Transverse colon (tissue), 4 donors: ENCODE data around the gene CFAP221. TPM values are rescaled to one million over a fixed set of nuclear protein-coding genes. Genes with fewer than 3 reads are reported as not detected.

Source experiments
- DNase-seq: peaks from one replicate; pipeline ENCODE4 v3.0.0-alpha.2; 2019
- H3K27ac ChIP-seq, 4 donors: fragments of 200-600 bp; sonication (generic); 2 replicates each; pipeline ENCODE4 v1.5.1; 2016 to 2018; ENCODE audit warnings: inconsistent platforms in 4 of 4
- H3K27me3 ChIP-seq: fragments of 200-600 bp; sonication (generic); 2 replicates; pipeline ENCODE4 v1.5.1; 2017; ENCODE audit warnings: inconsistent platforms
- H3K36me3 ChIP-seq, 4 donors: fragments of 200-600 bp; sonication (generic); 2 replicates each; pipeline ENCODE4 v1.5.1; 2017 to 2019; ENCODE audit warnings: inconsistent platforms in 4 of 4
- H3K4me1 ChIP-seq, 4 donors: fragments of 200-600 bp; sonication (generic); 2 replicates each; pipeline ENCODE4 v1.5.1; 2017 to 2020; ENCODE audit warnings: inconsistent platforms in 4 of 4
- H3K4me3 ChIP-seq, 4 donors: fragments of 200-600 bp; sonication (generic); 1 replicate in 1 of 4; 2 replicates in 3 of 4; pipeline versions ENCODE4 v1.5.1 to v1.6.1; 2017 to 2019; ENCODE audit warnings: inconsistent platforms in 4 of 4
- H3K9me3 ChIP-seq, 2 donors: fragments of 200-600 bp; sonication (generic); 2 replicates each; pipeline ENCODE4 v1.5.1; 2017 to 2019; ENCODE audit warnings: inconsistent platforms in 2 of 2
- EP300 ChIP-seq: sonication (generic); formaldehyde crosslinking; IDR thresholded peaks from one replicate; pipeline ENCODE4 v1.6.1; 2017; ENCODE audit warnings: antibody characterized with exemption, low read depth
- POLR2A ChIP-seq: fragments of 450-650 bp; IDR thresholded peaks from one replicate; pipeline ENCODE4 v1.6.1; 2016; ENCODE audit warnings: antibody characterized with exemption, mild to moderate bottlenecking, moderate library complexity
- POLR2AphosphoS5 ChIP-seq, 3 donors: sonication (generic); formaldehyde crosslinking; IDR thresholded peaks; one replicate each; pipeline ENCODE4 v1.6.1; 2016; ENCODE audit warnings: antibody characterized with exemption in 3 of 3
- WGBS, 2 donors: methylation state at CpG; one replicate each; pipeline ENCODE4 v1.1.5; 2018; ENCODE audit warnings: low coverage in 1 of 2; 5-methylcytosine and 5-hydroxymethylcytosine counted together
- in situ Hi-C, 4 donors: fragments of 200-750 bp; cut with MboI; loops; one replicate each; pipeline versions ENCODE4 v1.15.0 to v1.15.1; 2017; ENCODE audit warnings: low sequenced_read_pairs in 3 of 4, low pct_ligation_motif_present in 1 of 4, low pct_unique_long_range_greater_than_20kb in 1 of 4
- intact Hi-C: fragments of 100-400 bp; cut with DNase I; formaldehyde crosslinking; loops from one replicate; pipeline ENCODE4 v1.15.1; 2023; ENCODE audit warnings: low total_unique reads
- total RNA-seq, 4 donors: library from RNA; depleted of rRNA; stranded (reverse); fragments of >200 nt; gene quantifications; one replicate each; pipeline ENCODE4 v1.1.0, GENCODE V29; 2016
- TF ChIP-seq, protein P1 (sequence below), 5 experiments: fragments of 200-600 bp in 3 of 5; fragments of 450-650 bp in 2 of 5; sonication (generic) in 3 of 5; IDR thresholded peaks; 1 replicate in 2 of 5; 2 replicates in 3 of 5; pipeline ENCODE4 v1.5.1; 2016 to 2017; ENCODE audit warnings: antibody characterized with exemption in 5 of 5, inconsistent platforms in 3 of 5, mild to moderate bottlenecking in 2 of 5, moderate library complexity in 1 of 5

Gene CFAP221
- total RNA-seq, 4 donors from 2014 or later = not detected

DNA sequence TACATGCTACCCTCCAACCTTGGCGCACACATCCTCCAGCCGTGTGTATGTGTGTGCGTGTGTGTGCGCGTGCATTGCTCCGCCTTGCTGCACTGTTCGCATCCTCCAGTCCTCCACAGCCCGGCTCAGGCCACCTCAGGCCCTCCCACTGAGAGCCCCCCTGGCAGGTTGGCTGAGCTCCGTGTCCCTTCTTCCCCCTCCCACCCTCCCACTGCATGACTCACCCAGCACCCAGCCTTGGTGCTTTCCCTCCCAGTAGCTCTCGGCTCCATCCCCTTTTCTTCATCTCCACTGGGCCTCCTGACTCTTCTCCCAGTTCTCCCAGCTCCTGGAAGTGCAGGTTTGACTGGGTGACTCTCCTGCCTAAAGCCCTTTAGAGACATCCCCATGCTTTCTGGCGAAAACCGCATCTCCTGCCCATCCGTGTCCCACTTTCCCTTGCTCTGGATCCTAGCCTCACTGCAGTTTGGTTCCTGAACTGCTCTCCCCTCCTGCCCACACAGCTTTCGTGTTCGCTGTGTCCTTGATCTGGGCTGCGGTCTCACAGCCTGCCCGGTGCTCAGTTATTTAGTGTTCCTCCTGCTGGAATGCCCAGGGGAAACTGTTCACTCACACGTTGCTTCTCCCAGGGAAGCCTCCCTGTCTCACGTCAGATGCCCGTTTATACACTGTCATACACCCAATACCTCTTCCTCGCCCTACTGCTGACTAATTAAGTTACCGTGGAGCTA is 139.6 kb downstream of the CFAP221 start:
- TF ChIP-seq, protein P1, sequence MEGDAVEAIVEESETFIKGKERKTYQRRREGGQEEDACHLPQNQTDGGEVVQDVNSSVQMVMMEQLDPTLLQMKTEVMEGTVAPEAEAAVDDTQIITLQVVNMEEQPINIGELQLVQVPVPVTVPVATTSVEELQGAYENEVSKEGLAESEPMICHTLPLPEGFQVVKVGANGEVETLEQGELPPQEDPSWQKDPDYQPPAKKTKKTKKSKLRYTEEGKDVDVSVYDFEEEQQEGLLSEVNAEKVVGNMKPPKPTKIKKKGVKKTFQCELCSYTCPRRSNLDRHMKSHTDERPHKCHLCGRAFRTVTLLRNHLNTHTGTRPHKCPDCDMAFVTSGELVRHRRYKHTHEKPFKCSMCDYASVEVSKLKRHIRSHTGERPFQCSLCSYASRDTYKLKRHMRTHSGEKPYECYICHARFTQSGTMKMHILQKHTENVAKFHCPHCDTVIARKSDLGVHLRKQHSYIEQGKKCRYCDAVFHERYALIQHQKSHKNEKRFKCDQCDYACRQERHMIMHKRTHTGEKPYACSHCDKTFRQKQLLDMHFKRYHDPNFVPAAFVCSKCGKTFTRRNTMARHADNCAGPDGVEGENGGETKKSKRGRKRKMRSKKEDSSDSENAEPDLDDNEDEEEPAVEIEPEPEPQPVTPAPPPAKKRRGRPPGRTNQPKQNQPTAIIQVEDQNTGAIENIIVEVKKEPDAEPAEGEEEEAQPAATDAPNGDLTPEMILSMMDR (IDR thresholded peaks at IDR 0.05) = no peak
- no peak for TF ChIP-seq EP300
- TF ChIP-seq POLR2A = no peak
- TF ChIP-seq POLR2AphosphoS5 (IDR thresholded peaks at IDR 0.05) = no peak
- H3K9me3 ChIP-seq = no peaks in the 10 kb centered on the region
- H3K27ac ChIP-seq = no peak overlapping the region
- intact Hi-C loops = no loop called here
- peaks cover 6 to 11% (median 7%) of the 10 kb centered on the region in 4 donors for H3K4me1 ChIP-seq
- WGBS, 2 donors = 81 to 83% methylated on average over 21 to 22 of the region's 22 CpGs
- in situ Hi-C loops = no loop called here
- no peak for DNase-seq
- H3K36me3 ChIP-seq = peaks cover 0 to 9% (median 0%) of the 10 kb centered on the region in 4 donors
- H3K27me3 ChIP-seq = no peaks in the 10 kb centered on the region
- H3K4me3 ChIP-seq = no peak overlapping the region

DNA sequence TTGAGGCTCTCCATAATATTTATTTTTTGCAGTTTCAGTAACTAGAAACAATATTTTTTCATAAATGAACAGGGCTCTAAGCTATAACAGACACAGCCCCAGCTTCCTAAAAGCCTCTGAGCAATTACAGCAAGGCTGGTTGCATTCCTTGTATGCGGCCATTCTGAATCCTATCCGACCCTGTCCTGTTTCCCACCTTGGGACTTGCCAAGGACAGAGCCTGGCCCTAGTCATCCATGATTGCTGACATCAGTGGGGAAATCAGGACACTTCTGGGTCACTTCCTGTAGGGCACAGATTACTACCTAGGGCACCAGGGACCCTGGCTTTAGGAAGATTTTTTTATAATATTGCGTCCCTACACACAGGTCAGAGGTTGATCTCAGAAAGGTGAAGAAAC is 140.3 kb downstream of the CFAP221 start:
- Histone ChIP-seq H3K27me3 (no peaks in the 10 kb centered on the region), H3K4me3 (no peak overlapping the region), H3K4me1 (peaks cover 6 to 10% (median 6%) of the 10 kb centered on the region in 4 donors), H3K9me3 (no peaks in the 10 kb centered on the region), H3K27ac (no peak overlapping the region), H3K36me3 (peaks cover 0 to 12% (median 0%) of the 10 kb centered on the region in 4 donors)
- no peak for TF ChIP-seq POLR2A
- TF ChIP-seq, protein P1 (IDR thresholded peaks at IDR 0.05) = no peak
- no peak for TF ChIP-seq POLR2AphosphoS5 (IDR thresholded peaks at IDR 0.05)
- TF ChIP-seq EP300 = no peak
- in situ Hi-C loops (no loop called here), intact Hi-C loops (no loop called here)
- no peak for DNase-seq
- 89% methylated on average over 3 of the region's 3 CpGs; no CpG with 5 or more reads in 1 of the 2 donors for WGBS, 2 donors

DNA sequence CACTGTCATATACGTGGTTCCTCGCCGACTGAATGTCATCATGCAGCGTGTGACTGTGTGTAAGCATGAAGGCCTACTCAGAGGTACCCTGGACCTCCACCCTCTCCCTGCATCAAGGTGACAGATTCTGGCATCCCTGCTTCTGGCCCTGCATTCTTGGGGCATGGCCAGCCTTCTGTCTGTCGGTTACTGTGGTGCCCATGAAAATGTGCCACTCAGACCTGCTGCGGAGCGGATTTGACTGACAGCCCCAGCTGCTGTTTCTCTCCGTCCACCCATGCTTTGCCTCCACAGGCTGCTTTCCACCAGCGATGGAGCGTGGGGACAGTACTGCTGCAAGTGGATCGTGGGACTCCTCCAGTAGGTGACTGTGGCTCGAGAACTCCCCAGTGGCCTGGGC is 144.4 kb downstream of the CFAP221 start:
- Histone ChIP-seq H3K4me3 (no peak overlapping the region), H3K9me3 (no peaks in the 10 kb centered on the region), H3K27me3 (no peaks in the 10 kb centered on the region), H3K27ac (no peak overlapping the region), H3K4me1 (no peaks in the 10 kb centered on the region), H3K36me3 (peaks cover 0 to 12% (median 0%) of the 10 kb centered on the region in 4 donors)
- intact Hi-C loops = no loop called here
- TF ChIP-seq EP300 = no peak
- 88 to 93% methylated on average over 9 to 12 of the region's 12 CpGs for WGBS, 2 donors
- DNase-seq = no peak
- in situ Hi-C loops = no loop called here

DNA sequence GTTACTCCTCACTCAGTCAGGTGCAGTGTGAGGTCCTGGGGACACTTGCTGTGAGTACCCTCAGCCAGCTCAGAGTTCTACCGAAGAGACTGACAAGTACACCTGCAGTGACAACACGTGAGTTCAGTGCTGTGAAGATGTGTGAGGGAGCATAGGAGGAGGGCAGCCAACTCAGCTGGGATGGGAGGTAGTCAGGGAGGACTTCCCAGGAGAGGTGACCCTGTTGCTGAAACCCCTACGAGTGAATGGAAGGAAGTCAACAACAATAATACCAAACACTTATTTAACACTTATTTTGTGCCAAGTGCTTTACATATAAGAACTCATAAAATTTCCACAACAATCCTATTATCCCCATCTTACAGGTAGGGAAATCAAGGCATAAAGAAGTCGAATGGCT is 145.0 kb downstream of the CFAP221 start:
- Histone ChIP-seq H3K4me3 (no peak overlapping the region), H3K27ac (no peak overlapping the region), H3K36me3 (peaks cover 0 to 12% (median 0%) of the 10 kb centered on the region in 4 donors), H3K9me3 (no peaks in the 10 kb centered on the region), H3K4me1 (peaks cover 0 to under 1% (median under 1%) of the 10 kb centered on the region in 4 donors), H3K27me3 (no peaks in the 10 kb centered on the region)
- intact Hi-C loops (no loop called here), in situ Hi-C loops (no loop called here)
- no peak for DNase-seq
- 84 to 87% methylated on average over 3 to 4 of the region's 4 CpGs for WGBS, 2 donors
- no peak for TF ChIP-seq POLR2AphosphoS5 (IDR thresholded peaks at IDR 0.05)
- TF ChIP-seq POLR2A = no peak
- no peak for TF ChIP-seq EP300
- TF ChIP-seq, protein P1 (IDR thresholded peaks at IDR 0.05) = no peak

DNA sequence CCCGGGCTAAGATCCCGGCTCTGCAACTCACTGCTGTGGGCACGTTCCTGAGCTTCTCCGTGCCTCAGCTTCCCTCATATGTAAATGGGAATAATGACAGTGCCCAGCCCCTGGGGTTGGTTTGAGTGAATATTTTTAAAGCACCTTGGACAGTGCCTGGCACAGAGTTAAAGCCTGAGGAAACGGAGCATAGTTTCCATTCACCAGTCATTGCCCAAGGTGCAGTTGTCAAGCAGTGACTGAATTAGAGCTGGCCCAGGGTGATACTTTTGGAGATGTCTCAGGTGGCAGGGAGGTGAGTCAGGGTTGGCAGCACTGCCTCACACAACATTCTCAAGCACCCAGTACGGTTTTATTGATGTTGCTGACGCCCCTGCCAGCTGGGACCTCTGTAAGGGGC is 146.9 kb downstream of the CFAP221 start:
- H3K4me3 ChIP-seq = no peak overlapping the region
- no peak overlapping the region for H3K27ac ChIP-seq
- 17 to 65% methylated on average over 2 to 7 of the region's 7 CpGs for WGBS, 2 donors
- H3K4me1 ChIP-seq = peaks cover 0 to 16% (median 7%) of the 10 kb centered on the region in 4 donors
- H3K27me3 ChIP-seq = no peaks in the 10 kb centered on the region
- no peak for DNase-seq
- in situ Hi-C loops = no loop called here
- no peaks in the 10 kb centered on the region for H3K9me3 ChIP-seq
- intact Hi-C loops = no loop called here
- TF ChIP-seq, protein P1 (IDR thresholded peaks at IDR 0.05) = no peak
- TF ChIP-seq POLR2AphosphoS5 (IDR thresholded peaks at IDR 0.05) (no peak), POLR2A (no peak), EP300 (no peak)
- peaks cover 0 to 12% (median 0%) of the 10 kb centered on the region in 4 donors for H3K36me3 ChIP-seq
